Activated T-cell treated with anti-CD3 and anti-CD28 coated beads for 4 hours (primary cell): ENCODE measurements around the gene ACOXL.

Source experiments
- DNase-seq: peaks from one replicate; pipeline ENCODE4 v3.0.0-alpha.2; 2020

ACOXL gene

DNA sequence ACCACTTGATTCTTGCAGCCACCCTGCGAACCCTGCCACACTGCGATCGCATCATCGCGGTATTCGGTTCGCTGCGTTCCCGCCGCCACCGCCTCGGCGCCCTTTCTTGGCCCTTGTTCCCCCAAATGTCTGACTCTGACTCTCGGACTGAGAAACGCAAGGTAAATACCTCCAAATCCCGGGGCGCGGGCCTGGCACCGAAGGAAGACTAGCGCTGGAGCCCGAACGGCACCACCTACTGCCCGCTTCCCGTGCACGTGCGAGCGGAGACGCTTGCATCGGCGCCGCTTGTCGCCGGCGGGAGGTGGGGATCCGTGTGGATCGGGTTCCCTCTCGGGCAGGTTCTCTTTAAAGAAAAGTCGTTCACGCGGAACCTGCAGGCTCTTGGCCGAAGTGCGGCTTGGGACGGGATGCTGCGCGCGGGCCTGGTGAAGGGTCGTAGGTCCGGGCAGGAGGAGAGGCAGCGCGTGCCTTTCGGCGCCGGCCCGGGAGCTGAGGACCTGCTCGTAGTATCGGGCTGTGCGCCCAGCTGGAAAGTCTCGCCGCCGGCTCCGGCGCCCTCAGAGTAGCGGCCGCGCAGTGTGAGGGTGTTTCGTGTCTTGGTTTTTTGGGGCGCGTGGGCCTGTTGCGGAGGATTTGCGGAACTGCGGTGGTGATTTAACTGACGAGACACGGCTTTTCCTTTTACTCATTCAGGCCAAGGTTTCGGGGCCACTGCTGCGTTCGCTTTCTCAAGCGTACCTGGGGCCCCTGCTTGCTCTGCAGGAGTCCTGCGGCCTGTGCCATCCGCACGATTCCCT is 388.9 kb downstream of the ACOXL start:
- peak; percentile 33 for DNase-seq

DNA sequence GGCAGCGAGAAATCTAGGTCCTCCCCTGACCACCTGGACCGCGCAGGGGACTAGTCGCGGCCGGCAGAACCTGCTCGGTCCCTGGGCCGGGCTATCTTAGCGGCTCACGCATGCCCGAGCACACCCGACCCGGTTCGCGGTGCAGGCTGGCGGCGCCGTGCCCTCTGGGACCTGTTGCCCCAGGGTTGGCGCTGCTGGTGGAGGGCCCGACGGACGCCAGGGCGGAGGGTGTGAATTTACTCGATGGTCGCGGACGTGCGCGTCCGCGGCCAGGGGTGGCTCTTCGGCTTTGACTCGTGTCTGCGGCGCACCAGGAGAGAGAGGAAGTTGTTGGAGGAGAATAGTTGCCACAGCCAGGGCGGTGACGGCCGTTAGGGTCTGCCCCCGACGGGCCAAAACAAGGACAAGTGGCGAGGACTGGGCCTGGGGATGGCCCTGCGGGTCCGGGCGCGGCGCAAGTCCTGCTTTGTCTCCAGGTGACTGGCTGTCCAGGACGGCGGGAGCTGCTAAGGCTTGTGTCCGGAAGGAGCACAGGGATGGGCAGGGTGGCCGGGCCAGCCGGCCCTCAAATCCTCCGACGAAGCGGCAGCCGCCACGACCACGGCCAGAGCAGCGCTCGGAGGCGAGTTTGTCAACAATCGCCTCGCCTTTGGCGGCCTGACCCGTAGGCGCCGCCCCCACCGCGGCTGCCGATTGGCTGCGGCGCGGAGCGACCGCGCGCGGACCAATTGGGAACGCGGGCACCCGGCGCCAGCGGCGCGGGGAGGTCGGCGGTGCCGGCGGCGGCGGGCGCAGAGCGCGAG is 389.7 kb downstream of the ACOXL start:
- DNase-seq: peak; percentile 58

DNA sequence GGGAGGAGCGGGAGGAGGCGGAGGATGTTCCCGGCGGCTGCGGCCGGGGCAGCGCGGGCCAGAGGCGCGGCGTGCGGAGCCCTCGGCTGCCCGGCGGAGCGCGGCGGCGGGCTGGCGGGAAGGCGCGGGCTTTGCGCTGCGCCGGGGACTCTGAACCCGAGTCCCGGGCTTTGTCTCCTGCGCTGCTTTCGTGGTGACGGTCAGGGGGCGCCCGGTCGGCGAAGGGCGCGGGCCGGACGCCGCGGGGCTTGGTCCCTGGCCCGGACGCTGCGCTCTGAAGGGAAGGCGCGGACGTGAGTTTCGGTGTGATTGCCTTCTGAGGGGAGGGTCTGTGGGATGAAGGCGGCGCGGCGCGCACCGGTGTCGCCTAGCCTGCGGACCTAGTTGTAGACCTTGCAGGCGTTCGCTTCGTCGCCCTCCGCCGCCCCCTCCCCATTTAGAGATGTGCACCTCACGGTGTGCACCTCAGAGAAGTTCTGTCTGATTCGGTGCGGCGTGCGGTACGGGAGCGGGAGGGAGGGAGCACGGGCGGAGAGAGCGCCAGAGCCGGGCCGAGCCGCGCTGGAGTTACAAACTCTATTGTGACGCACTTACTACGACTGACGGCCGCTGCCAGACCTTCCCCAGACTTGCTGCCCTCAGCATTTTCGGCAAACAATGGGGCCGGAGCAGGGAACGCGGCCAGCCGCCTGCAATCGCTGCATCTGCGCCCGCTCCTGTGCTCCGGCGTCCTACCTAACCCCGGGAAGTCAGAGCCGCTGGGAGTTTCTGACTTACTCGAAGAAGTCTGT is 390.5 kb downstream of the ACOXL start:
- no peak for DNase-seq

DNA sequence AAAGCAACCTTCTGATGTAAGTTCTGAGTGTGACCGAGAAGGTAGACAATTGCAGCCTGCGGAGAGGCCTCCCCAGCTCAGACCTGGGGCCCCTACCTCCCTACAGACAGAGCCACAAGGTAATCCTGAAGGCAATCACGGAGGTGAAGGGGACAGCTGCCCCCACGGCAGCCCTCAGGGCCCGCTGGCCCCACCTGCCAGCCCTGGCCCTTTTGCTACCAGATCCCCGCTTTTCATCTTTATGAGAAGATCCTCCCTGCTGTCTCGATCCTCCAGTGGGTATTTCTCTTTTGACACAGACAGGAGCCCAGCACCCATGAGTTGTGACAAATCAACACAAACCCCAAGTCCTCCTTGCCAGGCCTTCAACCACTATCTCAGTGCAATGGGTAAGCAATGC is 391.4 kb downstream of the ACOXL start:
- no peak for DNase-seq

DNA sequence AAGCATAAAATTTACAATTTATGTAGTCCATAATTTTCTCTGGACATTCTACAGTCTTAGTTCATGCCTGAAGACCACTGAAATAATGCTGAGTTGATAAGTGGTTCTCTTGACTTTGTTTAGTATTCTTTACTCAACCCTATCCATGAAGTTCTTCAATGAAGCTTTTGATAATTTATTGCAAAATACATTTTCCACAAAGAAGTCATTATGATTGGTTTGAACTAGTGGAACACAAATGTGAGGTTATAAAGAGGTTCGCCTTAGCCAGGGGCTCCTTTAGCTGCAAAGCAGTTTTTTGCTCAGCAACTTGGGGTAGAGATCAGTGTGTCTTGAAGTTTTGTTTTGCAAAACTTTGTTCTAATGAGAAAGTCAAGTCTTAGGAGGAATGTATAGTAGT is 394.2 kb downstream of the ACOXL start:
- no peak for DNase-seq

DNA sequence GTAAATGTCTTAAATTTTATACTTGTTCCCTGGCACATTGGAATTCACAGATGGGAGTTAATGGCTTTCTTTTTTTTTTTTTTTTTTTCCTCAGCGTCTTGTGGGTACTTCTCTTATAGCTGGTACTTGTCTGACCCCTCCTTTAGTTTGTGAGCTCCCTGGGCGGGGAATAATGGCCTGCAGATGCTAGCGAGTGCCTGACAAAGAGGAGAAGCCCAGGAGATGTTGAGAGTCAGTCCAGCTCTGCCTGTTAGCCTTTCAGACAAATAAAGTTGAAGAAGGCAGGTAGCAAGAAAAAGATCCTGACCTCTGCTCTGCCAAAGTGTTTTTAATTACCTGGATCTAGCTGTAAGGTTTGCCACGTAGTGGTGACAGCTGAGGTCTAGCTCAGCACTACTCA is 395.0 kb downstream of the ACOXL start:
- no peak for DNase-seq

DNA sequence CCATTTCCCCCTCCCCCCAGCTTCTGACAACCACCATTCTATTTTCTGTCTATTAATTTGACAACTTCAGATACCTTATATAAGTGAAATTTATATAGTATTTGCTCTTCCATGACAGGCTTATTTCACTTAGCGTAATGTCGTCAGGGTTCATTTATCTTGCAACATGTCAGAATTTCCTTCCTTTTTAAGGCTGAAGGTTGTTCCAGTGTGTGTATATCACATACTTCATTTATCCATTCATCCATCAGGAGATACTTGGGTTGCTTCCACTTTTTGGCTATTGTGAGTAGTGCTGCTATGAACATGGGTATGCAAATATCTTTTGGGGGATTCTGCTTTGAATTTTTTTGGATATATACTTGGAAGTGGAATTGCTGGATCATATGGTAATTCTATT is 395.7 kb downstream of the ACOXL start:
- DNase-seq: no peak

DNA sequence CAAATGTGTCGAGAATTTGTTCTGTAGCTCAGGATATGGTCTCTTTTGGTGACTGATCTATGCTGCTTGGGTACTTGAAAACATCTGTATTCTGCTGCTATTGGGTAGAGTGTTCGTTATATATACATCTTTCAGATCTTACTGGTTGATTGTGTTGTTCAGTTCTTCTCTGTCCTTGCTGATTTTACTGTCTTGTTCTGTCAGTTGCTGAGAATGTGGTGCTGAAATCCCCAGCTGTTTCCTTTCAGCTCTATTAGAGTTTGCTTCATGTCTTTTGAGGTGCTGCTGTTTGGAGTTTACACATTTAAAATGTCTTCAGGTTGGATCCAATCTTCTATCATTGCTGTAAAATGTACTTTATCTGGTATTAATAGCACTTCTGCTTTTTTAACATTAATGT is 401.2 kb downstream of the ACOXL start:
- DNase-seq: no peak

DNA sequence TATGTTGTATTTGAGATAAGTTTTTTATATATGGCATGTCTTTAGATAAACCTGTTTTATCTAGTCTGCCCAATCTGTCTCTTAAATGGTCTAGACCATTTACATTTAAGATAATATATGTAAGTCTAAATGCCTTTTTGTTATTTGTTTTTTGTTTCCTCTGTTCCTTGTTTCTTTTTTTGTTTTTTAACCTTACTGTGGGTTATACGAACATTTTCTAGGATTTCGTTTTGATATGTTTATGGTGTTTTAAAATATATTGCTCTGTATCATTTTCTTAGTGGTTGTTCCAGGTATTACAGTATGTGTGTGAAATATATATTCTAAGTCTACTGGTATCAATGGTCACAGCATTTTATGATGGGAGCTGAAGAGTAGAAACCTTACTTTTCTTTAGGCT is 401.7 kb downstream of the ACOXL start:
- DNase-seq: no peak

DNA sequence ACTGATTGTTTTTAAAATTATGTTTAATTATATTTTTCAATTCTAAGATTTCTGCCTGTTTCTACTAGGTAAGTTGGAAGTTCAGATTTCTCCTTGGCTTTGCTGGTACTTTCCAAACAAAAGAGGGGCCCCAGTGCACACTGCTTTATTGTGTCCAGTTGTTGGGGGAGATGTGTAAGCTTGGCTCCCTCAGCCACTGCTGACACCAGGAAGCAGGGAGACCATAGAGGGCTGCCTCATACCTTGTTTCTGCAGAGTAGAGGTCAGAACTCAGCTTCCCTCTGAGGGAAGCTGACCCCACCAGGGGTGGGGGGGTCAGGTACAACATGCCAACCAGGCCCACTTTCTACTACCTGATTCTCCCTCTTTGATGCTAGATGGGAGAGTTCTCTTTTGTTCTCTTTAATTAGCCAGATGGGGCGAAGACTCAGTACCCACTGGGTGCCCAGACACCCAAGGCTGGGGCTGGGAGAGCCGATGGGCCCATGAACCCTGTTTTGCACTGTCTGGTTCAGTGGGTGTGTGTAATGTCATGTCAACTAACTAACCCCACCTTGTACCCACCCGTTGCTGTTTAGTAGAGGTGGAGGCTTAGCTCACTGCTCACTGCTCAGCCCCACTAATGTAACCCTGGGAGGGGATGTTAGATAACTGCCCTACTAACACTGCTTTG is 403.0 kb downstream of the ACOXL start:
- no peak for DNase-seq

DNA sequence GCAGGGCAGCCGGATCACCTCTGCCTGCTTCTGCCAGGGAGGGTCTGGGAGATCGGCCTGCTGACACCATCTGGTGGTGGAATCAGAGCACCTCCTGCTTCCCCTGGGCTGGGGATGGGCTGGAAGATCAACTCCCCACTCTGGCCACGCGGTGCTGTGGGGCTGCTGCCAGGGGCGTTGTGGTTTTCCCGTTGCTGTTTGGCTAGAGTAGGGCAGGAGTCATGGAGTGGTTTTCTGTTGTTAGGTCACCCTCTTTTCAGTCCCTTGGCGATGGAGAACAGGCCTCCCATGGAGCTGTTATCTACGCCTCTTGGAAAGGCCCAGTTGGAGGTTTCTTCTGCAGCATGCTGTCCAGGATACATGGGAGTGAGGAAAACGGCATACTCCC is 403.5 kb downstream of the ACOXL start:
- no peak for DNase-seq

DNA sequence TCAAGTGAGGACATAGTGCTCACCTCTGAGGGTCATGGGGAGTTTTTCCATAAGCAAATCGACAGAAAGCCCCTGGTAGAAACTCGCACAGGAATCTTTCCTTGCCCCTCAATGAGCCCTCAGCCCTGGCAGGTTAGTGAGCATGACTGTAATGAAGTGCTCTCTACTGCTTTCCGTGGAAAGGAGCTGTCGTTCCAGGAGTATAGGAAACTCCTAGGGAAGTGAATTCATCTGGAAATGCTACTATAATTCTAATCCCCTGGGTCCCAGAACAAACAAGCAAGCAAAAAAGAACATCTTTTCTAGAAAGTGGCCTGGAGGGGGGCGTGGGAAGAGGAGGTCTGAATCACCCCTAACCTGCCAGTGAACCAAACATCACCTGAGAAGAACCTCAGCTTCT is 406.5 kb downstream of the ACOXL start:
- DNase-seq: no peak

DNA sequence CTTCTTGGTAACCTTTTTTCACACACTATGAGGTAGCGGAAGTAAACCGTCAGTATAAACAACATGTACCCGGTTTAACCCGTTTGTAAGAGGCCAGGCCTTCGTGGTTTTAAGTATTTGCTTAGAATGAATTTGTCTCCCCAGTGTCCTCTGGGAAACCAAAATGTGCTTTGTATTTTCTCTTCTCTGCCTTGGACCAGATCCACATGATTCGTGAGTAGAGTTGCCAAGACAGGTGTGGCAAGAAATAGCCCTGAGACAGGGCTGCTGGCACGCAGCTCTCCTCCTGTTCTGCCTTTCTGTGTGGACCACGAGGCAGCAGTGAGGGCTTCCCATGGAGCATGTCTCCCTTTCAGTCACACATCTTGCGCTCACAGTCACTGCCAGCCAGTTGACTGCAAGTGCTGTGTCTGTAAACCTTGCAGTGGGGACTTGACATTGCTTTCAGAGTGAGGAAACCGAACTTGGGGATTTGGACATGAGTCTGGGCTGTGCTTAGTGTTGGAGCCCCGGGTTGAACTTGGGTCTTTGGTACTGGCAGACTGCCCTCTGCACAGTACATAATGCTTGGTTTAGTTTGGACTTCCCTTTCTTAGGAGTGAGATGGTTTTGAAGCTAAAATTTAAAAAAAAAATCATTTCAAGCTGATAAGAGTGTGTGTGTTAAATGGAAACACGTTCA is 407.4 kb downstream of the ACOXL start:
- no peak for DNase-seq

DNA sequence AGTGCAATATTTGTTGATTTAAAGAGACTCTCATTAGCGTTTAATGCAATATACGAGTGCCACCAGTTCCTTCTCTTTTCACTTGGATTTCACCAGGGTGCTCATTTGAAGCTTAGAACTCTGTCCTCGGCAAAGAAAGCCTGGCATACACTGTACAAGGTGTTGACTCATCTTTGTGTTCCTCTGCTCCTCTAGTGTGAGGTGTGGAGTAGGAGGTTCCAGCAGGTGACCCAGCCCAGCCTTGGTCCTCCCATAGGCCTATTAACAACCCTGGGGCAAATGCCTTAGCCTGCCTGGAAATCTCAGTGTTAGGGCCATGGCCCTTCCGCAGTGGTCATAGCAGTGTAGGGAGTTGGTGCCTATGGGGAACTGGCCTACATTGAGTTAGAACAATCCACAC is 408.4 kb downstream of the ACOXL start:
- DNase-seq: no peak

DNA sequence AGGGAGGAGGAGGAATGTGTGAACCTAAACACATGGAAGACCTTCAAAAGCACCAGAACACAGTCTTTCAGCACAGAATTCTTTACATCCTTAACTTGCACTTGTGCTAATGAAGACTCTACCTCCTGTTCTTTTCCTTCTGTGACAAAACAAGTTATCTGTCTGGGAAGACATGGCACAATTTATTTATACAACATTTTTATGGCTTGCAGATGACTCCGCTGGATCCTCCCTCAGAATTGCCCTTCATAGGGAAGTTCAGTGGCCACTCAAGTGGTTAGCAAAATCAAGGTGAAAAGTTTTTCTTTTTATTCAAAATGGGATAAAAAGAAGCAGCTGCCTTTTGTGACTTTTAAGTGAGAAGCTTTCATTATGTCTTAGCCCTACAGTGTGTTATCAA is 409.7 kb downstream of the ACOXL start:
- no peak for DNase-seq

DNA sequence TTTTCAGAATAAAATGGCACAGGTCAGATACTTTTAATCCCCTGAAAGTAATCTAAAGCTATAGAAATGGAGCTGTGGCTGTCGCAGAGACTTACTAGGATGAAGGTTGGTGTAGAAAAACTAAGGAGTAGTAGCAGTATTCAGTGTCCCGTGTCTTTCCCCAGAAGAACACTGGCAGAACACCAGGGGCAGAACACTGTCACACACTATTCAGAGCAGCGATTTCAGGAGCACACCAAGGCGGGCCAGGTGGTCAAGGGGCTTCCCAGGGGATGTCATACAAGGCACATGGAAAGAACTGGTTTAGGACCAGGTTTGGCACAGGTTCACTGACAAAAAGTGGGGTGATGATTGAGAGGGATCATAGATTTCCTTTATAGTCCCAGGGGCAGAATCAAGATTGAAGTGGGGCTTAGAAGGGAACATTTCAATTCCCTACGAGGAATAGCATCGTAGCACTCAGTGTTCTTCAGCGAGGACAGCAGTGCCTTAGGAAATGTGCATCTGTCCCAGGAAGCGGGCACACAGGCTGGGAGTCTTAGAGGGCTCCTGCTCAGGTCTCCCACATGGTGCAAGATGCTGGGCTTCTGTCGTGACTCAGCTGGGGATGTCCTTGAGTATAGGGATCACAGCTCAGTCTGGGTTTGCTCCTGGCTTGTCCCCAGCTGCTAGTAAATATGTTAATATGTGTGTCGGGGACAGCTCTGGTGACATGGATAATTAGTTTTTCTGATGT is 410.9 kb downstream of the ACOXL start:
- no peak for DNase-seq

DNA sequence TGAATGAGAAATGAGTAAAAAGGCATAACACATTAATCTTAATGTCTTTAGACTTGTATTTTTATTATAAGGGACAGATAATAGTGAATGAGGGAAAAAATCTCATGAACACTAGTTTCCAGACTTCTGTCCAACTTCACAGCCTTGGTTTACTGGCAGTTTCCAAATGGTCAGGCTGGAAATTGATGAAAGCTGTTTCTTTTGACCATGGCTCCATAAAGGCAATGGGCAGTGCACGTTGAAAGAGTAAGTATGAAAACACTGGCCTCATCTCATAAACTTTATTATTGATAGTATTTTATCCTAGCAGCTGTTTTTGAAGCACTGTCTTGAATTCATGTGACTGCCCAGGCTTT is 411.4 kb downstream of the ACOXL start:
- DNase-seq: no peak

DNA sequence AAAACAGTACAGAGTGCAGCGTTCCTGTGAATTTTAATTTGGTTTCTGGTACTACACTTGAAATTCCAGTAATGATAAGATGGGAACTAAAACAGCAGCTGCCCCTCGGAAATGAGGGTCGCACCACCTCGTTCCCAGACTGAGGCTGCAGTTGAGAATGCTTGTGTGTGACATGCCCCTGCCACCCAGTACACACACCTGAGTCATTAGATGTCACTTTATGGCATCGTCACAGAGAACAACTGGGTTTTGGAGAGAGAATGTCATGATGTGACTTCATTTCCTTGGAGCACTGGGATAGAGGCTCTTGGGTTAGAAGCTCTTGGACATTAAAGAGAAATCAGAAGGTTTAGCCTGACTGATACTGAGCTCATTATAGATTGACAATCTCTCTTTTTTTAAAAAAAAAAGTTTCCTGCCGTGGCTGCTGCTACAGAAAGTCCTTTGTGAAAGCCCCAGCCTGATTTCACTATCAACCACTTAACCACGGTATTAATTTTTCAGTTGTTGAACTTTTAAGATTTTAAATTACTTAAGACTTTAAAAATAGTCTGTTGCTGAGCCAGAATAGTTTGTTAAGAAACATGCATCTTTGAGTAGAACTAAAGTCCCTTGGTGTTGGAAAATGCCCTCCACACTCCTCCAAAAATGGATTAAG is 412.9 kb downstream of the ACOXL start:
- no peak for DNase-seq

DNA sequence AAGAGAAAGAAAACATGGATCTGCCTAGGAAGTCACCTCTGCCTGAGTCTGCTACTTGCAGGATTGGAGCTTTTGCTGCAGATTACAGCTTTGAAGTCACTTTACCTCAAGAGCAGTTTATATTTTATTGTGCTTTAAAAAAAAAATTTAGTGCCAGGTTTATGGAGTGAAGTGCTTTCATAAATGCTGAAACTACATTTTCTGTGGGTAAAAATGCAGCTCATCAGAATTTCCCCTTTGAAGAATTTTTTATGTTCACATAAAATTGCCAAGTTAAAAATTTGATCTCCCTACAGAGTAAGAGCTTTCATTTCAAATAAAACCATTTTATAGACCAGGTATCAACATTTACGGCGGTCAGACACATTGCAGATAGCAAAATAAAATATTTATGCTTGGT is 413.6 kb downstream of the ACOXL start:
- no peak for DNase-seq

DNA sequence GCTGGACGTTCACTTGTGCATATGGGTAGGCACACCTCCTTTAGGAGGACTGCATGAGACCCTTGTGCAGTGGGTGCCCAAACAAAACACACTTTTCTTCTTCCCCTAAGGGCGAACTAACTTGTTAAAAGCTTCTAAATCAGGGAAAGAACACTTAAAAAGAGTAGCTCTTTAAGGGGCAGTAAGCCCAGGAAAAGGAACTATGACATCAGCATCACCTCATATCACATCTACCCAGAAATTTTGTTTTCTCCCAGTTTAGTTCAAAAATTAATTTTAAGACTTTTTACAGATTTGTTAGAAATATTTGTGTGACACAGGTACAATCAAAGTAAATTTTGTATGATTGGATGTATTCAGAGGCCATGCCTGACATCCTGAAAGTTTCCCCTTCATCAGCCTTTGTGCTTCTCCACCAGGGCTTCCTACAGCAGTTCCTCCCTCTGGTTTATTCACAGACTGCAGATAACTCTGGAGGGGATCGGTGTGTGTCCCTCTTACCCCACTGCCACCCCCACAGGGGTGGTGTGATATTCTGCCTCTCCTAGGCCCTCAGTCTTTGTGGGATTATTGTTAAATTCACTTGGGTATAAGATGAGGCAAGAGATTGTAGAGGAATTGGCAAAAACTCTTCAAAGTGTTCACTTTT is 416.0 kb downstream of the ACOXL start:
- no peak for DNase-seq

DNA sequence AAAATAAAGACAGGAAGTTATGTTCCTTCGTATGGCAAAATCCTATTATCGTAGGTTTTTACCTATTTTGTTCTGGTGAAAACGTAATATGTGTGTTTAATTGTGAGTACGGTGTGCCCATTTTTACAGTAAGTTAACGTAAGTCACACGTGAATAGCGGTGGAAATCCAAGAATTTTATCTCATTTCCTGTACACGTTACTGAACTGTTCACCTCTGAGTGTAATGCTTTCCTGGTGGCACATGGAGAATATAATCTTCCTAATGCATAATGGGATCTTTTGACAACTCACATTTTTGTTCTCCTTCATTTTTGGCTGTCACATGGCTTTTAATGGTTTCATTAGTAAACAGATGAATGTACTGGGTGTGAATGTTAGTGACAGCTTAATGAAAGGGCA is 416.6 kb downstream of the ACOXL start:
- no peak for DNase-seq
